OCI-LY7 (cell line): Measurements from ENCODE around the gene CISTR.

ENCODE experiments used
- CTCF ChIP-seq: fragments of 200-600 bp; sonication (generic); conservative IDR thresholded peaks from 2 replicates; pipeline ENCODE4 v1.5.1; 2014; ENCODE audit warnings: mild to moderate bottlenecking, antibody characterized with exemption, low read length, moderate library complexity, mixed read lengths
- EZH2phosphoT487 ChIP-seq: fragments of 200-600 bp; sonication (generic); IDR thresholded peaks from 2 replicates; pipeline ENCODE4 v1.6.1; 2018; ENCODE audit warnings: low read depth, borderline replicate concordance, mild to moderate bottlenecking, mixed run types, antibody characterized with exemption, low read length, moderate library complexity, mixed read lengths

- TF ChIP-seq CTCF (no peak), EZH2phosphoT487 (no peak)
Observed at GRCh38 chr12:53754188-53754585, 2.4 kb upstream of the CISTR start.
